ENCODE results near the gene LCN15.

DNA sequence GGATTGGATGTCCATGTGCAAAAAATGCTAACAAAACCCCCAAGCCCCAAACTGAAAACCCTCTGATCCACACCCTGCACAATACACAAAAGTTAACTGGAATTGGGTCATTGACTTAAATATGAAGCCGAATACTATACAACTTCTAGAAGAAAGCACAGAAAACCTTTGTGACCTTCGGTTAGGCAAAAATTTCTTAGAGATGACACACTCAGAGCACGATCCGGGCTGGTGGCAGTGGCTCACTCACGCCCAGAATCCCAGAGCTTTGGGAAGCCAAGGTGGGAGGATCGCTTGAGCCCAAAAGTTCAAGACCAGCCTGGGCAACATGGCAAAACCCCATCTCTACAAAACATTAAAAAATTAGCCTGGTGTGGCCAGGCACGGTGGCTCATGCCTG is 53.8 kb downstream of the LCN15 start:
- TF ChIP-seq THAP8 (CRISPR knock-in tag; IDR thresholded peaks at IDR 0.05; ENCODE audit: borderline replicate concordance) (no peak), POLR2AphosphoS5 (IDR thresholded peaks at IDR 0.05; ENCODE audit: low read depth, low read length) (no peak), ASH2L (IDR thresholded peaks at IDR 0.05; ENCODE audit: insufficient read length, low read depth, low read length) (no peak), ZNF639 (CRISPR knock-in tag; conservative IDR thresholded peaks at IDR 0.05) (no peak), KDM1A (CRISPR knock-in tag; IDR thresholded peaks at IDR 0.05) (no peak), ATF3 (CRISPR knock-in tag; IDR thresholded peaks at IDR 0.05) (no peak), BRCA1 (CRISPR knock-in tag; IDR thresholded peaks at IDR 0.05) (no peak), MYC (CRISPR knock-in tag; IDR thresholded peaks at IDR 0.05; ENCODE audit: borderline replicate concordance) (no peak), ZZZ3 (CRISPR knock-in tag; IDR thresholded peaks at IDR 0.05; ENCODE audit: borderline replicate concordance) (no peak)
- TF ChIP-seq, protein P1, sequence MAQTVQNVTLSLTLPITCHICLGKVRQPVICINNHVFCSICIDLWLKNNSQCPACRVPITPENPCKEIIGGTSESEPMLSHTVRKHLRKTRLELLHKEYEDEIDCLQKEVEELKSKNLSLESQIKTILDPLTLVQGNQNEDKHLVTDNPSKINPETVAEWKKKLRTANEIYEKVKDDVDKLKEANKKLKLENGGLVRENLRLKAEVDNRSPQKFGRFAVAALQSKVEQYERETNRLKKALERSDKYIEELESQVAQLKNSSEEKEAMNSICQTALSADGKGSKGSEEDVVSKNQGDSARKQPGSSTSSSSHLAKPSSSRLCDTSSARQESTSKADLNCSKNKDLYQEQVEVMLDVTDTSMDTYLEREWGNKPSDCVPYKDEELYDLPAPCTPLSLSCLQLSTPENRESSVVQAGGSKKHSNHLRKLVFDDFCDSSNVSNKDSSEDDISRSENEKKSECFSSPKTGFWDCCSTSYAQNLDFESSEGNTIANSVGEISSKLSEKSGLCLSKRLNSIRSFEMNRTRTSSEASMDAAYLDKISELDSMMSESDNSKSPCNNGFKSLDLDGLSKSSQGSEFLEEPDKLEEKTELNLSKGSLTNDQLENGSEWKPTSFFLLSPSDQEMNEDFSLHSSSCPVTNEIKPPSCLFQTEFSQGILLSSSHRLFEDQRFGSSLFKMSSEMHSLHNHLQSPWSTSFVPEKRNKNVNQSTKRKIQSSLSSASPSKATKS (CRISPR knock-in tag; IDR thresholded peaks at IDR 0.05), result no peak
- TF ChIP-seq, protein P2, sequence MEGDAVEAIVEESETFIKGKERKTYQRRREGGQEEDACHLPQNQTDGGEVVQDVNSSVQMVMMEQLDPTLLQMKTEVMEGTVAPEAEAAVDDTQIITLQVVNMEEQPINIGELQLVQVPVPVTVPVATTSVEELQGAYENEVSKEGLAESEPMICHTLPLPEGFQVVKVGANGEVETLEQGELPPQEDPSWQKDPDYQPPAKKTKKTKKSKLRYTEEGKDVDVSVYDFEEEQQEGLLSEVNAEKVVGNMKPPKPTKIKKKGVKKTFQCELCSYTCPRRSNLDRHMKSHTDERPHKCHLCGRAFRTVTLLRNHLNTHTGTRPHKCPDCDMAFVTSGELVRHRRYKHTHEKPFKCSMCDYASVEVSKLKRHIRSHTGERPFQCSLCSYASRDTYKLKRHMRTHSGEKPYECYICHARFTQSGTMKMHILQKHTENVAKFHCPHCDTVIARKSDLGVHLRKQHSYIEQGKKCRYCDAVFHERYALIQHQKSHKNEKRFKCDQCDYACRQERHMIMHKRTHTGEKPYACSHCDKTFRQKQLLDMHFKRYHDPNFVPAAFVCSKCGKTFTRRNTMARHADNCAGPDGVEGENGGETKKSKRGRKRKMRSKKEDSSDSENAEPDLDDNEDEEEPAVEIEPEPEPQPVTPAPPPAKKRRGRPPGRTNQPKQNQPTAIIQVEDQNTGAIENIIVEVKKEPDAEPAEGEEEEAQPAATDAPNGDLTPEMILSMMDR (CRISPR knock-in tag; IDR thresholded peaks at IDR 0.05), result no peak
- TF ChIP-seq, protein P3, sequence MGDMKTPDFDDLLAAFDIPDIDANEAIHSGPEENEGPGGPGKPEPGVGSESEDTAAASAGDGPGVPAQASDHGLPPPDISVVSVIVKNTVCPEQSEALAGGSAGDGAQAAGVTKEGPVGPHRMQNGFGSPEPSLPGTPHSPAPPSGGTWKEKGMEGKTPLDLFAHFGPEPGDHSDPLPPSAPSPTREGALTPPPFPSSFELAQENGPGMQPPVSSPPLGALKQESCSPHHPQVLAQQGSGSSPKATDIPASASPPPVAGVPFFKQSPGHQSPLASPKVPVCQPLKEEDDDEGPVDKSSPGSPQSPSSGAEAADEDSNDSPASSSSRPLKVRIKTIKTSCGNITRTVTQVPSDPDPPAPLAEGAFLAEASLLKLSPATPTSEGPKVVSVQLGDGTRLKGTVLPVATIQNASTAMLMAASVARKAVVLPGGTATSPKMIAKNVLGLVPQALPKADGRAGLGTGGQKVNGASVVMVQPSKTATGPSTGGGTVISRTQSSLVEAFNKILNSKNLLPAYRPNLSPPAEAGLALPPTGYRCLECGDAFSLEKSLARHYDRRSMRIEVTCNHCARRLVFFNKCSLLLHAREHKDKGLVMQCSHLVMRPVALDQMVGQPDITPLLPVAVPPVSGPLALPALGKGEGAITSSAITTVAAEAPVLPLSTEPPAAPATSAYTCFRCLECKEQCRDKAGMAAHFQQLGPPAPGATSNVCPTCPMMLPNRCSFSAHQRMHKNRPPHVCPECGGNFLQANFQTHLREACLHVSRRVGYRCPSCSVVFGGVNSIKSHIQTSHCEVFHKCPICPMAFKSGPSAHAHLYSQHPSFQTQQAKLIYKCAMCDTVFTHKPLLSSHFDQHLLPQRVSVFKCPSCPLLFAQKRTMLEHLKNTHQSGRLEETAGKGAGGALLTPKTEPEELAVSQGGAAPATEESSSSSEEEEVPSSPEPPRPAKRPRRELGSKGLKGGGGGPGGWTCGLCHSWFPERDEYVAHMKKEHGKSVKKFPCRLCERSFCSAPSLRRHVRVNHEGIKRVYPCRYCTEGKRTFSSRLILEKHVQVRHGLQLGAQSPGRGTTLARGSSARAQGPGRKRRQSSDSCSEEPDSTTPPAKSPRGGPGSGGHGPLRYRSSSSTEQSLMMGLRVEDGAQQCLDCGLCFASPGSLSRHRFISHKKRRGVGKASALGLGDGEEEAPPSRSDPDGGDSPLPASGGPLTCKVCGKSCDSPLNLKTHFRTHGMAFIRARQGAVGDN (CRISPR knock-in tag; IDR thresholded peaks at IDR 0.05), result no peak
